BLaER1 treated with 17β-estradiol and CSF1 and Interleukin-3, amounts not matched to agents 10 nM and 100 nM (cell line): ENCODE results near the gene KLHDC10.
"Not testable (repeated sequence)": the region's sequence is repeated elsewhere in the genome, so short reads cannot be mapped to it uniquely, and the experiment has no call there.

Experiments used
- H3K27ac ChIP-seq, 11 experiments: shearing (Covaris generic); formaldehyde crosslinking; 2 replicates each; pipeline ENCODE4 v1.8.1; 2022
- H3K27me3 ChIP-seq, 11 experiments: shearing (Covaris generic); formaldehyde crosslinking; 2 replicates each; pipeline ENCODE4 v1.8.1; 2022
- H3K36me3 ChIP-seq, 11 experiments: shearing (Covaris generic); formaldehyde crosslinking; 2 replicates each; pipeline ENCODE4 v1.8.1; 2022
- H3K4me1 ChIP-seq, 10 experiments: shearing (Covaris generic); formaldehyde crosslinking; 2 replicates each; pipeline ENCODE4 v1.8.1; 2022
- H3K4me2 ChIP-seq, 11 experiments: shearing (Covaris generic); formaldehyde crosslinking; 2 replicates each; pipeline ENCODE4 v1.8.1; 2022
- H3K4me3 ChIP-seq, 10 experiments: shearing (Covaris generic); formaldehyde crosslinking; 2 replicates each; pipeline ENCODE4 v1.8.1; 2022
- H3K9ac ChIP-seq, 11 experiments: shearing (Covaris generic); formaldehyde crosslinking; 2 replicates each; pipeline ENCODE4 v1.8.1; 2022
- H3K9me3 ChIP-seq, 11 experiments: shearing (Covaris generic); formaldehyde crosslinking; replicated peaks in 1 of 11; 2 replicates each; pipeline ENCODE4 v1.8.1; 2022
- H4K20me1 ChIP-seq, 11 experiments: shearing (Covaris generic); formaldehyde crosslinking; 2 replicates each; pipeline ENCODE4 v1.8.1; 2022
- Cebpa-rat ChIP-seq, 11 experiments: shearing (Covaris generic); IDR thresholded peaks; 2 replicates each; pipeline ENCODE4 v1.8.1; 2022

KLHDC10 gene

DNA sequence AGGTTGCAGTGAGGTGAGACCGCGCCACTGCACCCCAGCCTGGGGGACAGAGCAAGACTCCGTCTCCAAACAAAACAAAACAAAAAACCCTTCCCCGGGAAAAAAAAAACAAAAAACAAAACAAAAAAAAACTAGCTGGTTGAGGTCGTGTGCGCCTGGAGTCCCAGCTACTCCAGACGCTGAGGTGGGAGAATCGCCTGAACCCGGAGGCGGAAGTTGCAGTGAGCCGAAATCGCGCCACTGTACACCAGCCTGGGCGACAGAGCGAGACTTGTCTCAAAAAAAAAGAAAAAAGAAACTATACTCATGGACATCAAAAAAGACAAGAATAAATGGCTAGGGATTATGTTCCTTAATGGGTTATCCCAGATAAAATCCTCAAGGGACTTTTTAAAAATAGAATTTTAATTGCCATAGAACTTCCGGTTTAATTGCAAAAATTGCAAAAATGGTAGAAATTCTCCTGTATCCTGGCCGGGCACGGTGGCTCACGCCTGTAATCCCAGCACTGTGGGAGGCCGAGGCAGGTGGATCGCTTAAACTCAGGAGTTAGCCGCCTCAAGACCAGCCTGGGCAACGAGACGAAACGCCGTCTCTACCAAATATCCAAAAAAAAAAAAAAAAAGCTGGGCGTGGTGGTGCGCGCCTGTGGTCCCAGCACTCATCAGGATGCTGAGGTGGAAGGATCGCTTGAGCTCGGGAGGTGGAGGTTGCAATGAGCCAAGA lies 37.8 kb downstream of the KLHDC10 start:
- no peak overlapping the region for H3K9ac ChIP-seq
- TF ChIP-seq Cebpa-rat (IDR thresholded peaks at IDR 0.05) = no peak
- no peak overlapping the region for H3K4me3 ChIP-seq
- H3K36me3 ChIP-seq = peaks cover 6 to 50% (median 16%) of the 10 kb centered on the region in 11 experiments; a peak in 16 of 22 replicates
- H3K4me1 ChIP-seq = no peaks in the 10 kb centered on the region
- no peaks in the 10 kb centered on the region for H3K27me3 ChIP-seq
- H4K20me1 ChIP-seq = peaks cover 0 to 7% (median 0%) of the 10 kb centered on the region in 11 experiments; a peak in 2 of 22 replicates
- H3K4me2 ChIP-seq = no peak overlapping the region
- H3K27ac ChIP-seq = no peak overlapping the region
- H3K9me3 ChIP-seq = peaks cover 0 to 39% (median 17%) of the 10 kb centered on the region in 11 experiments; a peak in 15 of 22 replicates

- Histone ChIP-seq H3K9me3 (peaks cover 0 to 39% (median 17%) of the 10 kb centered on the region in 11 experiments; a peak in 15 of 22 replicates), H4K20me1 (peaks cover 0 to 8% (median 0%) of the 10 kb centered on the region in 11 experiments; a peak in 2 of 22 replicates), H3K4me3 (no peak overlapping the region), H3K27me3 (no peaks in the 10 kb centered on the region), H3K36me3 (peaks cover 6 to 47% (median 16%) of the 10 kb centered on the region in 11 experiments; a peak in 16 of 22 replicates), H3K9ac (no peak overlapping the region), H3K27ac (no peak overlapping the region), H3K4me1 (no peaks in the 10 kb centered on the region), H3K4me2 (no peak overlapping the region)
- no peak for TF ChIP-seq Cebpa-rat (IDR thresholded peaks at IDR 0.05)
Measured at GRCh38 chr7:130108809-130109208, 38.5 kb downstream of the KLHDC10 start.

- H3K36me3 ChIP-seq = peaks cover 0 to 21% (median 5%) of the 10 kb centered on the region in 11 experiments; a peak in 11 of 22 replicates
- H3K4me1 ChIP-seq = no peaks in the 10 kb centered on the region
- TF ChIP-seq Cebpa-rat (IDR thresholded peaks at IDR 0.05) = no peak
- H4K20me1 ChIP-seq = peaks cover 0 to 9% (median 0%) of the 10 kb centered on the region in 11 experiments; a peak in 1 of 22 replicates
- H3K27ac ChIP-seq = no peak overlapping the region
- no peak overlapping the region for H3K4me2 ChIP-seq
- H3K9me3 ChIP-seq = peaks cover 0 to 27% (median 12%) of the 10 kb centered on the region in 11 experiments; a peak in 15 of 22 replicates
- H3K9ac ChIP-seq = no peak overlapping the region
- no peak overlapping the region for H3K4me3 ChIP-seq
- no peaks in the 10 kb centered on the region for H3K27me3 ChIP-seq
Measured at GRCh38 chr7:130112093-130112492, 41.8 kb downstream of the KLHDC10 start.

GRCh38 chr7:130112662-130113425 lies 42.5 kb downstream of the KLHDC10 start:
- Histone ChIP-seq H4K20me1 (peaks cover 0 to 9% (median 0%) of the 10 kb centered on the region in 11 experiments; a peak in 1 of 22 replicates), H3K27me3 (no peaks in the 10 kb centered on the region), H3K4me2 (no peak overlapping the region), H3K27ac (no peak overlapping the region), H3K9me3 (peaks cover 0 to 21% (median 6%) of the 10 kb centered on the region in 11 experiments; a peak in 14 of 22 replicates), H3K4me3 (no peak overlapping the region), H3K4me1 (no peaks in the 10 kb centered on the region), H3K36me3 (peaks cover 0 to 15% (median 3%) of the 10 kb centered on the region in 11 experiments; a peak in 13 of 22 replicates), H3K9ac (no peak overlapping the region)
- TF ChIP-seq Cebpa-rat (IDR thresholded peaks at IDR 0.05) = no peak

DNA sequence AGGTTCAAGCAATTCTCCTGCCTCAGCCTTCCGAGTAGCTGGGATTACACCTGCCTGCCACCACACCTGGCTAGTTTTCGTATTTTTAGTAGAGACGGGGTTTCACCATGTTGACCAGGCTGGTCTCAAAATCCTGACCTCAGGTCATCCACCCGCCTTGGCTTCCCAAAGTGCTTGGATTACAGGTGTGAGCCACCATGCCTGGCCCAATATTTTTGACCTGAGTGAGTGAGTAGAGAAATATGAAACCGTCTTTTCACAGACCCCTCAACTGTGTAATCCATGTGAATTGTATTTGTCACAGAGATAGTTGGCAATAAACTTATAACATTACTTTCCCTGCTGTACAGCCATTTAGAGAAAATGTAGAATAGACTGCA lies 43.1 kb downstream of the KLHDC10 start:
- not testable (repeated sequence) for H3K27me3 ChIP-seq, H3K4me2 ChIP-seq, H3K4me1 ChIP-seq, H3K4me3 ChIP-seq, H3K9ac ChIP-seq, H3K27ac ChIP-seq, H4K20me1 ChIP-seq
- Histone ChIP-seq H3K9me3 (peaks cover 0 to 17% (median 4%) of the 10 kb centered on the region in 11 experiments; a peak in 10 of 22 replicates), H3K36me3 (peaks cover 0 to 16% (median 3%) of the 10 kb centered on the region in 11 experiments; a peak in 17 of 22 replicates)

GRCh38 chr7:130113887-130114286 lies 43.6 kb downstream of the KLHDC10 start:
- no peaks in the 10 kb centered on the region for H3K4me1 ChIP-seq
- peaks cover 0 to 14% (median 4%) of the 10 kb centered on the region in 11 experiments; a peak in 9 of 22 replicates for H3K9me3 ChIP-seq
- no peak overlapping the region for H3K4me3 ChIP-seq
- peaks cover 0 to 19% (median 7%) of the 10 kb centered on the region in 11 experiments; a peak in 19 of 22 replicates for H3K36me3 ChIP-seq
- no peak overlapping the region for H3K4me2 ChIP-seq
- no peak overlapping the region for H3K9ac ChIP-seq
- H3K27me3 ChIP-seq = no peaks in the 10 kb centered on the region
- H3K27ac ChIP-seq = no peak overlapping the region
- no peak for TF ChIP-seq Cebpa-rat (IDR thresholded peaks at IDR 0.05)
- peaks cover 0 to 9% (median 0%) of the 10 kb centered on the region in 11 experiments; a peak in 1 of 22 replicates for H4K20me1 ChIP-seq

DNA sequence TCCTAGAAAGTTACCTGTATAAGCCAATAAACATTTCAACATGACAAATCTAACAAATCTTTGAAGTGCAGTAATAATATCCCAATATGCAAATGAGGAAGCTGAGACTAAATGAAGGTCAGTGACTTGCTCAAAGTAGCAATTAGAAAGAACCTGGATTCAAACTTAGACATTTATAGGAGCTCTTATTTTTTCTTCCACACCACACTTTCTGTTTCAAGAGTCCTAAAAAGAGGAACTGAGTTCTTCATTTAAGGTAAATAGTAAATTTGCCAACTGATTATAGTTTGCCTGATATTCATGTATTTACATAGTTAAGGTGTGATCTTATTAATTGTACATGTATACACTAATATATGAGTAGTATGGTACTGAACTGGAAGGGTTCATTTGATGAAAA lies 44.0 kb downstream of the KLHDC10 start:
- Histone ChIP-seq H3K9me3 (peaks cover 0 to 11% (median 3%) of the 10 kb centered on the region in 11 experiments; a peak in 7 of 22 replicates), H3K9ac (no peak overlapping the region), H3K4me3 (no peak overlapping the region), H3K27ac (no peak overlapping the region), H3K27me3 (no peaks in the 10 kb centered on the region), H3K4me1 (no peaks in the 10 kb centered on the region), H4K20me1 (peaks cover 0 to 9% (median 0%) of the 10 kb centered on the region in 11 experiments; a peak in 1 of 22 replicates), H3K36me3 (peaks cover 0 to 24% (median 7%) of the 10 kb centered on the region in 11 experiments; a peak in 19 of 22 replicates), H3K4me2 (no peak overlapping the region)
- TF ChIP-seq Cebpa-rat (IDR thresholded peaks at IDR 0.05) = no peak

GRCh38 chr7:130114776-130115175 lies 44.4 kb downstream of the KLHDC10 start:
- H4K20me1 ChIP-seq = peaks cover 0 to 9% (median 0%) of the 10 kb centered on the region in 11 experiments; a peak in 1 of 22 replicates
- H3K27me3 ChIP-seq = no peaks in the 10 kb centered on the region
- no peaks in the 10 kb centered on the region for H3K4me1 ChIP-seq
- no peak overlapping the region for H3K4me2 ChIP-seq
- no peak for TF ChIP-seq Cebpa-rat (IDR thresholded peaks at IDR 0.05)
- no peak overlapping the region for H3K27ac ChIP-seq
- H3K9me3 ChIP-seq = peaks cover 0 to 7% (median 0%) of the 10 kb centered on the region in 11 experiments; a peak in 6 of 22 replicates
- H3K4me3 ChIP-seq = no peak overlapping the region
- no peak overlapping the region for H3K9ac ChIP-seq
- peaks cover 0 to 26% (median 8%) of the 10 kb centered on the region in 11 experiments; a peak in 20 of 22 replicates for H3K36me3 ChIP-seq

DNA sequence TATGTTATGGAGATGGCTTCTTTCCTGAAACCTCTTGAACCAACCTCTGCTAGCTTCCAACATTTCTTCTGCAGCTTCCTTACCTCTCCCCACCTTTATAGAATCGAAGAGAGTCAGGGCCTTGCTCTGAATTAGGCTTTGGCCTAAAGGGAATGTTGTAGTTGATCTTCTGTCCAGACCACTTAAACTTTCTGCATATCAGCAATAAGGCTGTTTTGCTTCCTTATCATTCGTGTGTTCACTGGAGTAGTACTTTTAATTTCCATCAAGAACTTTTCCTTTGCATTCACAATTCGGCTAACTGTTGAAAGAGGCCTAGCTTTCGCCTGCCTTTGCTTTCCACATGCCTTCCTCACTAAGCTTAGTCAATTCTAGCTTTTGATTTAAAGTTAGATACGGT lies 48.0 kb downstream of the KLHDC10 start:
- H3K27ac ChIP-seq = no peak overlapping the region
- H3K4me1 ChIP-seq = no peaks in the 10 kb centered on the region
- H3K27me3 ChIP-seq = no peaks in the 10 kb centered on the region
- H3K36me3 ChIP-seq = peaks cover 0 to 61% (median 43%) of the 10 kb centered on the region in 11 experiments
- no peak overlapping the region for H3K9ac ChIP-seq
- no peak overlapping the region for H3K4me2 ChIP-seq
- TF ChIP-seq Cebpa-rat (IDR thresholded peaks at IDR 0.05) = no peak
- H4K20me1 ChIP-seq = 0 out of 22 replicates have a peak, but pooled peaks cover 0 to 6% (median 0%) of the 10 kb centered on the region in 11 experiments
- no peak overlapping the region for H3K4me3 ChIP-seq
- H3K9me3 ChIP-seq = no peaks in the 10 kb centered on the region
